GM19438 (cell line): Measurements from ENCODE around the gene JMJD4.
A peak's percentile ranks its signal among the peaks of the same experiment; 100 is the strongest.

Experiments used
- ATAC-seq: cut with Tn5 transposase; IDR thresholded peaks from one replicate; pipeline ENCODE4 v1.9.1; 2021; ENCODE audit warnings: low read depth; ENCODE audit not compliant: unreplicated experiment

Gene JMJD4, protein sequence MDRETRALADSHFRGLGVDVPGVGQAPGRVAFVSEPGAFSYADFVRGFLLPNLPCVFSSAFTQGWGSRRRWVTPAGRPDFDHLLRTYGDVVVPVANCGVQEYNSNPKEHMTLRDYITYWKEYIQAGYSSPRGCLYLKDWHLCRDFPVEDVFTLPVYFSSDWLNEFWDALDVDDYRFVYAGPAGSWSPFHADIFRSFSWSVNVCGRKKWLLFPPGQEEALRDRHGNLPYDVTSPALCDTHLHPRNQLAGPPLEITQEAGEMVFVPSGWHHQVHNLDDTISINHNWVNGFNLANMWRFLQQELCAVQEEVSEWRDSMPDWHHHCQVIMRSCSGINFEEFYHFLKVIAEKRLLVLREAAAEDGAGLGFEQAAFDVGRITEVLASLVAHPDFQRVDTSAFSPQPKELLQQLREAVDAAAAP

DNA sequence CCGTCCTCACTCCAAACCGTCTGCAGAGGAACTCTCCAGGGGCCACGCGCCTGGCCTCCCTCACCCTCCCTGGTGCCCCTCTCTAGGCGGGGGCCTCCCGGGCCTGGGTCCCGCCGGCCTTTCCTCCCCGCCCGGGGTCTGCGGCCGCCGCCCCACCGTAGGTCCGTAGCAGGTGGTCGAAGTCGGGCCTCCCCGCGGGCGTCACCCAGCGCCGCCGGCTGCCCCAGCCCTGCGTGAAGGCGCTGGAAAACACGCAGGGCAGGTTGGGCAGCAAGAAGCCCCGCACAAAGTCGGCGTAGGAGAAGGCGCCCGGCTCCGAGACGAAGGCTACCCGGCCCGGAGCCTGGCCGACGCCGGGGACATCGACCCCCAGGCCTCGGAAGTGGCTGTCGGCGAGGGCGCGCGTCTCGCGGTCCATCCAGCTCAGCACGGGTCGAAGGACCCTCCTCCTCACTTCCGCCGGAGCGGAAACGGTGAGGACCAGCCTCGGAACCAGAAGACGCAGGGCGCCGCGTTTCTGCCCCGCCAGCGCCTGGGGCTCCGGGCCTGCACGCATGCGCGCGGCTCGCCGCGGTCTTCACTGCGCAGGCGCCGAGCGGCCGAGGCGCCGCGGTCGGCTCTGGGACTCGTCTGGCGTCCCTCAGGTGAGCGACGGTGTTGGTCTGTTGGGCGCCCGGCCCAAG lies at the start of gene JMJD4, which contains the start of gene SNAP47:
TSS of gene JMJD4 (minus strand) at position 447 of the 683 bp plus-strand sequence. CDS start at position 418, 29 bp downstream.
TSS of gene SNAP47 (plus strand) at position 580 of the 683 bp plus-strand sequence. CDS start 12,302 bp downstream, outside the sequence.
- peak; percentile 91 for ATAC-seq

DNA sequence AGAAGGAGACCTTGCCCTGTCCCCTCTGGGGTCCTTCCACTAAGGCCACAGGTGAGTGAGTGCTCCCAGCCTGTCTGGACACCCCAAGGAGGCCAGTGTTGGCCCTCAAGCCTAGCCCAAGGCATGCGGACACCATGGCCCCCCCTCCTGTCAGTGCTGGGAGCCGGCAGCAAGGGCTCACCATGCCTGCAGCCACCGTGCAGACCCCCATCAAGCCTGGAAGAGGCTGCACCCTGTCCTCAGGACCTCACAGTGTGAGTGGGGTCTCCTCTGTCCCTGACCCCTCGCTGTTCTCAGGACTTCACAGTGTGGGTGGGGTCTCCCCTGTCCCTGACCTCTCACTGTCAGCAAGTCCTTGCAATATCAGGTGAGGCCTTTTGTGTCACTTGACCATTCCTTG lies 47.1 kb upstream of the JMJD4 start:
- no peak for ATAC-seq

DNA sequence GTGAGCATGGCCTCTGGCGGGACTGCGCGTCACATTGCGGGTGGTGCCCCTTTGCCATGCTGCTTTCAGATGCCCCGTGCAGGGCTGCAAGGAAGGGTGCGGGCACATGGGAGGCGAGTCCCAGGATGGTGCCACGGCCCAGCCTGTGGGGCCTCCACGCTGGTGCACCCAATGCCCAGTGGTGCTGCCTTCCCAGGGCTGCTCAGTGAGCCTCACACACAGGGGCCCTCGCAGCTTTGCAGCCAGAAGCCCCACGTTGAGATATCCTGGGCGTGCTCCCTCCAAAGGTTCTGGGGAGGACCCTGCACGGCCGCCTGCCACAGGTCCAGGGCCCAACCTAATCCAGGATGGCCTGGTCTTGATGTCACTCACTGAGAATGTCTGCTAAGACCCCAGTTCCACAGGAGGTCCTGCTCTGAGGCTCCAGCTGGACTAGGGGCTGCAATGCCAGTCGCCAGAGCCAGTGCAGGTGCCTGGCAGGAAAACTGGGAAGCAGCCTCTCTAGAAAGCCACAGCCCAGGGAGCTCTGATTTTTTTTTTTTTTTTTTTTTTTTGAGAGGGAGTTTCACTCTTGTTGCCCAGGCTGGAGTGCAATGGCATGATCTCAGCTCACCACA lies 46.3 kb upstream of the JMJD4 start:
- no peak for ATAC-seq

DNA sequence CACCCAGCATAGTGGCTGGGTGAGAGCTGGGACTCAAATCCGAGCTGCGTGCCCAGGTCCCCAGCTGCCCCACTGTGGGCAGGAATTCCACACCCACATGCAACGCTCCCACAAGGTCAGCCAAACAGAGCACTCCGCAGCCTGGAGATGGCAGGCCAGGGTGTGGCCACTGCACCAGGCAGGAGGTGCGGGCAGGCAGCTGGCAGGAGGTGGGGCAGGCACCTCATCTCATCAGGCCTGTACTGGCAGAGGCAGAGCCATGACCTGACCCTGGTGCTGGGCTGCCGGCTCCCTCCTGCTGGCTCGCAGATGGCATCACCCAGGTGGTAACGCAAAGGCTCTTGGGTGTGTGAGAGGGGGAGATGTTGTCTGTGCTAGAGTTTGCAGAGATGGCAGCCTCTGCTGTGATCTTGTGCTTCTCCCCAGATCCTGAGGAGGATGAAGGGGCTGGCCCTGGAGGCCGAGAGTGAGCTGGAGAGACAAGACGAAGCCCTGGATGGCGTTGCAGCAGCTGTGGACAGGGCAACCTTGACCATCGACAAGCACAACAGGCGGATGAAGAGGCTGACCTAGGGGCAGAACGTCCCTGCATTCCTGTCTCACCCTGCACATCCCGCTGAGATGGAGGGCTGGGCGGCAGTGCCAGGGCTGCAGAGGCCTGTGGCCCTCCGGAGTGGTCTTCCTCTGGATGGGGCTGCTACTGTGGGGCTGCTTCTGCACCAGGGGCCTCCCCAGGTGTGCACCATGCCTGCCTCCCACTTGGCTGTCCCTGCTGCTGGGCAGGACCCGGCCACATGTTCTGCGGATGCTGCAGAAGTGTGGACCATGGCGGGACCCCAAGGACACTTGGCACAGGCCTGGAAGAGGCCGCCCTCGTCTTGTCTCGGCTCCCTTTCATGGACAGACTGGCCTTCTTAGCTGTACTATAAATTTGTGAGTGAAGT lies 45.3 kb upstream of the JMJD4 start:
- no peak for ATAC-seq

DNA sequence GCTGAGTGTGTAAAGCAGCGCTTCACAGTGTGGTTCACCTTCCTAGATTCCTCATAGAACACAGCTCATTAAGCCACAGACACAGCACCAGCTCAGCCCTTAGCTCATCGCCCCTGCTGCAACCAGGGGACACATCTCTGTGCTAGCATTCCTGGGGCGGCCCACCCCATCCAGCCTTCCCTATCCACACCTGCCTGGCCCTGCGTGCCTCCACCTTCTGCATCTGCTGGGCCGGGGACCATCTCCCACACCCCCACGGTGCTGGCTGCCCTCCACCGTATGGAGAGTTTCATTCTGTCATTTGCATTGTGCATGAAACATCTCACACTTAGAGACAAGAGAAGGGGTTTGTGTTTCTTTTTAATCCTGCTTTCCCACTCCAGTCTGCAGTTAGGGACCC lies 44.6 kb upstream of the JMJD4 start:
- no peak for ATAC-seq

DNA sequence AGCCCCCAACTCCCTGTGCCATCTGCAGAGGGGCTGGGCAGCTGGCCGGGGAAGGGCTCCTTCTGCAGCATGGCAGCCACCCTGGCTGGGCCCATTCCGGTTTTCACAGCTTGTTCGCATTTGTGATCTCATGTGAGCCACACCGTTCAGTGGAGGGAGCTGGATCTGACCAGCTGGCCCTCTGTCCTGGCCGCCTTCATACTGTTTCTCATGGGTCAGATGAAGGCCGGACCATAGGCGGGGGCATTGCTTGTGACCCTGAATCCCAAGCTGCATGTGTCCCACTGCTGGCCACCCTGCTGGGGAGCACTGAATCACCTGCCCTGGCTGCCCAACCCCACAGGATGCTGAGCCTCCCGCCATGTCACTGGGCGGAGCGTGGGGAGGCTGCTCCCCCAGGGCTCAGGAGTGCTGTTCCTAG lies 43.9 kb upstream of the JMJD4 start:
- no peak for ATAC-seq

DNA sequence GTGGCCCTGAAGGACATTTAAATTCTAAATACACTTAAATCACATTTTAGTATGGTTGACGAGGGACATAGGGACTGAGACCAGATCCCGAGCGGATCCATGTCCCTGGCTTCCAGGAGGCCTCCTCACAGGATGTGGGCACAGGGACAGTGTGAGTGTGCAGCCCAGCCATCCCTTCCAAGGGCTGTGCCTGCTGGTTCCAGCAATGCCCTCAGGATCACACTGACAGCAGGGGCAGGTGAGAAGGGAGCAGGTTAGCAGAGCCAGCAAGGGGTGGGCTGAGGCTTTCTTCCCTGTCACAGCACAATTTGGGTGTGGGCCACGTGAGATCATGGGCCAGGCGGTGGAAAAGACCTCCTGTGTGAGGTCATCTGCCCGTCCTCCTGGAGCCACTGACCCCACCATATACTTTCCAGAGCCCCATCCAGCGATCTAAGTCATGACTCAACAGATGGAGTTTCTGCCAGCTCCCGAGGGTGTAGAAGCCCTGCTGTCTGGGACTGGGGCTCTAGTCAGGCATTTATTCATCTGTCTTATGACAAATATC lies 43.4 kb upstream of the JMJD4 start:
- ATAC-seq, result no peak

DNA sequence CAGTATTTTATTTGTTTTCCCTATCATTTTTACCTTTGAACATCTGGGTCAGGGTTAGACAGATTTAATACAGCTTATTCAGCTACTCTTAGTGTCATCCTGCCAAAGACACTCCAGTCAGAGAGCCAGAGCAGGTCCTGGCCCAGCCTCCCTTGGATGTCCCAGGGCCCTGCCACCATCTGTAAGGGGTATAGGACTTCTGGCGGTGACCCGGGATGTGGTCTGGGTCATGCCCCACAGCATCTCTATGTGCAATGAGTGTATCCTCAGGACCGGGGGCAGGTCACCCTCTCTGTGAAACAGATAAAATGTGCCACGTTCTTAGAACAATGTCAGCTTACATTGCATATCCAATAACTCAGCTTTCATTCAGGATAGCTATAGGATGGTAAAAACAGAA lies 42.5 kb upstream of the JMJD4 start:
- ATAC-seq, result no peak

DNA sequence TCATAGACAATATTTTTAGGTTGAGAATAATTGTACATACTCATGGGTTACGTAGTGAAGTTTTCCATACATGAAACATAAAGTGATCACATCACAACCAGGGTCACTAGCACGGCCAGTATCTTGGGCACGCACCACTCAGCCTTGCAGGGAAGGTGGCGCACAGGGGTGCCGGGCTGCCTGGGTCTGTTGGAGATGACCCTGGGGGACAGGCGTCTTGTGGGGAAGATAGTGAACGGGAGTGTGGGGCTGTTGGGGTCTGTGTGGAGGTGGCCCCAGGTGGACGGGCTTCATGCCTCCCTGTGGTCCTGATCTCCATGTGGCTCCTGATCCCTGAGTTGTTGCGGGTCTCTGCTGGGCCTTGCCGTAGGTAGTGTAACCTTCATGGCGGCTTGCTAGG lies 42.1 kb upstream of the JMJD4 start:
- ATAC-seq, result no peak

DNA sequence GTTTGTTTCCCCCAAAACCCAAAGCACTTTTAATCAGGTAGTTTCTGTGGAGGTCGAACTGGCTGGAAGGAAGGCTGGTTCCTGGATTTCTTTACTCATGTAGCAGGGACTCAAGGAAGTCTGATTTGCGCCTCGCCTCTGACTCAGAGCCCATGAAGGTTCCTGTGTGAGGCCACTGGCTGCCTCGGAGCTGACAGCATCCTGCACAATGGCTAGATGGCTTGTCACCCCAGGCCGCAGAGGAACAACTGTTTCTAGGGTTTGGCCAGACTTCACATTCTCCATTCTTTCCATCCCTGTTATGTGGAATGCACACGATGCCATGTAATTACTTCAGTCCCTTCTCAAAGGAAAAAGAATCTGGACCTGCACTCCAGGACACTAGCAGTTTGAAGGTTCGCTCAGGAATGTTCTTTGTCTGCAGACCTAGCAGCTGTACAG lies 41.2 kb upstream of the JMJD4 start:
- ATAC-seq, result no peak

DNA sequence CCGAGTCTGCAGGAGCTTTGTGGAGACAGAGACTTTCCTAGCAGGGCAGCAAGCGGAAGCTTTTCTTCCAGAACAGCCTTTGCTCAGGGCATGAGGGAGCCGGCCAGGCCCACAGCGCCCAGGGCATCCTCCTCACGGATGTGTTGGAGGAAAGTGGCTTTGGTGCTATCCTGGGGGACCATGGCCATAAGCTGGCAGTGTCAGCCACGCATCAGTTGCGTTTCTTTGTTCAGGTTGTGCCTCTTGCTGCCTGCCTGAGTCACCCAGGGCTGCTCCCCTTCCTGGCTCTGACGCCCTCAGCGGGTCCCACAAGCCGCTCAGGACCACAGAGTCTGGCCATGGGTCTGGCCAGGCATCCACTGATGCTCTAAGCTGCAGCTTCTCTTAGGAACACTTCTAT lies 40.7 kb upstream of the JMJD4 start:
- no peak for ATAC-seq

DNA sequence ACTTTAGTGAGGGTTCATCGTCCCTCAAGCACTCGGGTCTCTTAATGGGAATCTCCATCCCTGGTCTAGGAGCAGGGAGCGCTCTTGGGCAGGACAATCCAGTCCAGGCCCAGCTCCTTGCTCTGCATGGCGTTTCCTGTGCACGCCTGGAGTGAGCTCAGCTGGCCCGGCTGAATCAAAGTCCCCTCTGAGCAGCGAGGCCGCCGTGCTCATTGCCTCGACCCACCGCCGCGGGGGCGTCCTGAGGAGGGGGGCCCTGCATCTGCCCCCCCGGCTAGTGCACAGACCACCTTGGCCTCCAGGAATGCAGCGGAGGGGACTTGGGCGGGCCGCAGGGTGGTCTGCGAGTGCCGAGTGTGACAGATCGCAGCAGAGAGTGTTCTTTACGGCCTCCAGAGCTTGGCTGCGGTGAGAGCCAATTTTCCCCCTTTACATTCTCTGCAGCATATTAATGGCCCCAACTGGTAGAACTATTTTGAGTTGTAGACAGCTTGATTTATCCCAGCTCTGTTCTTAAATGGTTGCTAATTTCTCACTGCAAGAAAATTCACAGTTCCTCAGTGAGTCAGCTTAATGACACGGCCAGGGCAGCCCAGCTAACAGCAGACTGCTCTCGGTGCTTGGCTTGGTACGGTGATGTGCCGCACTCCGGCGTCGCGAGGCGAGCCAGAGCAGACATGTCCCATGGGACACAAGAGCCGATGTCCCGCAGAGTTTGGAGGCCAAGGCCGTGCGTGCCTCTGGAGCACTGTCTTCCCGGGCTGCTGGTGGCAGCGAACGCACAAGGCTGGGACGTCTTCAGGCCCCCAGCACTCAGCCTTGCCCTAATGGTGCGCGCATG lies 39.9 kb upstream of the JMJD4 start:
- no peak for ATAC-seq

DNA sequence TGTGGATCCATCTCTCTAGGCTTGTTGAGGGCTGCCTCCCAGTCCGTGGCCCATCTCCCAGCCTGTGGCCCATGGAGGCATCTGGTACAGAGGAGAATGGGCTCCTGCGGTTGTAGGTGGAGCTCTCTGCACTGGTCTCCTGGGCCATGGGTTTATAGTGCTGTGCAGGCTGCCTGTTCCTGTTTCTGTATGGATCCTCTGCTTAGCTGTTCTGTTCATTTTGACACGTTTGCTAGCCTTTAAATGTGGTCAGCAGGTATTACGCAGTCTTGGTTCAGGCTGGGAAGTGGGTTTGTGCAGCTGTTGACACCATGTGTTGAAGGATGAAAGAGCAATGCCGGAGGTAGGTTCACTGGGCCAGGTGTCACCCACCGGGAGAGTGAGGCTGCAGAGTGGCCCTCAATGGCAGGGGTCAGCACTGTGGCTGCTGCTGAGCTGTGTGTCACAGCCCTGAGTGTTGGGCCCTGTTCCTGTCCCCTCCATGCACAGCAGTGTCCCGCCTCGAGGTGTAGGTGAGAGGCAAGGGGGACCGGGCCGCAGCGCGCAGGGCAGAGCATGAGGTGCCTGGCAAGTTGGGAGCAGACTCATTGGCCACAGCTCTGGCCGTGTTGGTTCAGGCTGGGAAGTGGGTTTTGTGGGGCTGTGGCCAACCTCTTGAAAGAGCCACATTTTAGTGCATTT lies 39.1 kb upstream of the JMJD4 start:
- ATAC-seq, result no peak

DNA sequence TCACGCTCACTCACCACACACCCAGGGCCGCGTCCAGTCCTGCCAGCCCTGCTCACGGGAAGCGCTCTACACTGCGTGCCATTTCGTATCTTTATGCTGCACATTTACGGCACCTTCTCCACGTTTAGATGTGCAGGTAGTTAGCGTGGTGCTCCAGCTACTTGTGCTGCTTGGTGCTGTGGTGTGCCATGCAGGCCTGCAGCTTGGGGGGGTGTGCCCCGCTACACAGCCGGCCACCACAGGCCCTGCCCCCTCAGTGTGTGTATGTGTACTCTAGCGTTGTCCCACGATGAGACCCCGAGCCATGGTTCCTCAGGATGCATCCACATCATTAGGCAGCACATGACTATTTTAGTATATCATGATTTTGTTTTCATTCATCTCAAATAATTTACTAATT lies 38.5 kb upstream of the JMJD4 start:
- no peak for ATAC-seq

DNA sequence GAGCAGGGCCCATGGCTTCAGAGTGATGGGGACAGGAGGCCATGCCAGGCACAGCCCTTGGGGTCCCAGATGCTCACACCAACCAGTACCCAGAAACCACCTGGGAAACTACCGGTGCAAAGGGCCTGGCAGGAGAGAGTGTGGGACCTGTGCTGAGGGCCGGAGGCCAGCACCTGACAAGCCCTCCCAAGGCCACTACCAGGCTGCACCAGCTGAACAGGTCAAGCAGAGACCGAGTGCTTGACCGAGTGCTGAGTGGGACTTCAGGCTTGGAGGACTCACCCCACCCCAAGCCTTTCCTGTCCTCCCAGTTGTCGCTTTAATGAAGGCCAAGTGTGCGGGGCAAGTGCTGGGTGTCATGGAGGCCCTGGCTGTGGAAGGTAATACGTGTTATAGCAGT lies 36.7 kb upstream of the JMJD4 start:
- no peak for ATAC-seq

DNA sequence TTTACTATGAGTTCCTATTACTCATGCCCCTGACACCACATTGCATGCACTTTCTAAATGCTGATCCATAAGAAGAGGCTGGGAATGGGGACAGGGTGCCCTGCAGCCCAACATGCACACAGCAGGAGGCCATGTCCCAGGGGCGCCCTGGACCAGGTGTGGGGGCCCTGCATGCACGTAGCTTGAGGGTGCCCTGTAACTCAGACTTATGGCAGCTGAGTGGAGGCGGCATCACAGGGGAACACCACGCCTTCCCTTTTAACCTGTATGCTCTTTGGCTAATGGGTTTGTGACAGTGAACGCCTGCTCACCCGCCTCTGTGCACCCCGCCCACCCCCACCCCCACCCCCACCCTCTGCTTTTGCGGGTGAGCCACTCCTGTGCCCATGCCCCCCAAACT lies 36.2 kb upstream of the JMJD4 start:
- ATAC-seq, result no peak

DNA sequence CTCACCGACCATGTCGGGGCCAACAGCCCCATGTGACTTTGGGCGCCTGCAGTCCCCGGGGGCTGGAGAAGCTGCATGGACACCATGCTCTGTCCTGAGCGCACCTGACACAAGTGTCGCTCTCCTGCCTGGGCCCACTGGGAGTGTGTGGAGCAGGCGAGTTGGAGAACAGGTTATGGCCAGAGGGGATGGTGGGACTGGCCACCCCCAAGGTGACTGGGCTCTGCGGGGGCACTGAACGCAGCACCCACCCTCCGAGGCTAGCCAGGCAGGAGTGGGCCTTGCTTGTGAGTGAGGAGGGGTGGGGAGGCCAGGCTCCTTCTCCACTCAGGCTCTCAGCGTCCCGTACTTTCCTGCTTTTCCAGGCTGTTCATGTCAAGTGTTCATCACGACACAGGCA lies 35.7 kb upstream of the JMJD4 start:
- no peak for ATAC-seq

DNA sequence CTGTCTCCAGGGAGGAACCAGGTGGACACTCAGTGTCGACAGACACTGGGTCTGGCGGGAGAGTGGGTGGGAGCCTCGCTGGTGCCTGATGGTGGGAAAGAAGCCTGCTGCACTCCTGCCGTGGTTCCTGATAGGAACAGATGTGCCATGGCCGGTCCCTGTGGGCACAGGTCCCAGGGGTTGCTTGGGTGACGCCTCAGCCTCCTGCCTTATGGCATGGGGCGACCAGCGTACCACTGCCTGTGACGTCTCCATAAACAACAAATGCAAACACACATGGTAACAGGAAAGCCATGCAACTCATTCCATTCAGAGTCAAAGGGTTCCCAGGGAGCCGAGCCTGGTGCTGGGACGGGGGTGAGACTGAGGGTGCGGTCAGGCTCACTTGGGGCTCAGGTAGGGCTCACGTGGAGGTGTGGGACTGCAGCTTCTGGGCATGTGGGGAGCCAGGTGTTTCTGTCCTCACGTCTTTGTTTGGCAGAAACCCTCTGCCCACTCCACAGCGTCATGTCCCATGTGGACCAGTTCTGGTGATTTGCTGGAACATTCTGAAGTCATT lies 34.9 kb upstream of the JMJD4 start:
- ATAC-seq, result no peak
